Left renal cortex interstitium (tissue), 4 donors: ENCODE measurements around the gene CHGA. TPM values are rescaled to one million over a fixed set of nuclear protein-coding genes. Genes with fewer than 3 reads are reported as not detected.

ENCODE experiments used
- DNase-seq, 4 donors: peaks; one replicate each; pipeline ENCODE4 v3.0.0-alpha.2; 2013; ENCODE audit warnings: low read depth in 4 of 4, low spot score in 2 of 4, missing footprints in 1 of 4
- polyA plus RNA-seq, 4 donors: library from polyadenylated mRNA; unstranded; fragments of 120-200 nt; gene quantifications; one replicate each; pipeline ENCODE4 v1.2.1, GENCODE V29; 2013; ENCODE audit not compliant: insufficient read length in 4 of 4

Gene CHGA
- polyA plus RNA-seq, 4 donors, result 0.14 to 1.1 (median 0.38) TPM

DNA sequence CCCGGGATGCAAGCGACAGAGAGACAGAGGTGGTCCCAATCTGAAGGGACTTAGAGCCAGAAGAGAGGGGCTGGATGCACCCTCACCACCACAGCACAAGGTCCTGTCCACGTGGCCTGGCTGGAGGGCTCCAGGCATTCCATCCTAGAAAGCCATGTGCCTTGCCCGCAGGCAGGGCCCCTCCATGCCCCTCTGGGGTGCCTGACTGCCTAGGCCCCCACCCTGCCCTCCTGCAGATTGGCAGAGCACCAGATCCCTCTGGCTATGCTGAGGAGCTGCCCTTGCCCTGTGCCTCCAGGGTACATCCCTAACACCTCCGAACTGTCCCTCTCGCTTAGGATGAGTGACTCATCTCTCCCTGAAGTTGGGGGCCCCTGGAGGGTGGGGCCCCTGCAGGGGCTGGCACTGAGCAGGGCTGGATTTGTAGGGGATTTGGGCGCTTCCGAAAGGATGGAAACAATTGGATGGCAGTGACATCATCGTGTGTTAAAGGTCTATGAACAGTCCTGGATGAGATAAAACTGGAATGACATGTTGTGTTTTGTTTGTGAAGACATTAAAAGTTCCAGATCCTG, 50.9 kb downstream of the CHGA start:
- no peak for DNase-seq

DNA sequence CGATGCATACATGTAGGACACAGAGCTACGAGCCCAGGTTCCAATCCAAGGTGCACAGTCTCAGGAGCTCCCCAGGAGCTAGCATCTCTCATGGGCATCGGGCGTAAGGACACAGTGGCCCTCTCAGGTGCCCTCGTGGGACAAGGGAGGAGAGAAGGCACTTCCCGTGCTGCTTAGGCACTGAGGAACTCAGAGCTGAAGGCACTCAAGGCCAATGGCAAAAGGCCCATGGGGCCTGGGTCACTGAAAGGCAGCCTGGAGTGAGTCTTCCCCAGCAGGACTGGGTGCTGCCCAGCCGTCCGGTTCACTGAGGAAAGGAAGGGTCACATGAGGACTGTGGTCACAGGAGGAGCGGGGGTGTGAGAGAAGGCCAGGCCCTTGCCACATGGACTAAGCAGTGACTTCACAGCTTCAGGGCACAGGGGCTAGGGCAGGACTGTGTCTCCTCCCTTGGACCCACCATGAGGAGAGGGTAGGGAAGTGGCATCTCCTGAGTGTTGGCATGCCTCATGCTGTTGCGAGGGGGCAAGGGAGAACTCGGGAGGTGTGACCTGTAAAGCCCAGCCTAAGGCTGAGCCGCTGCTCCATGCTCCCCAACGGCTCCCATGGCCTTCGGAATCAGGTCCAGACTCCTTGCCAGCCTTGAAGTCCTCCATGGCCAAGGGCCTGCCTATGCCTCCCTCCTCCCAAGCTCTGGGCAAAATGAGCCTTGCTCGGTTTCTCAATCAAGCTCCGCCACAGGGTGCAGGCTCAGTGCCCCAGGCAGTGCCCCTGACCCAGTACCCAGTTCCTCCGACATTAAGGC, 51.8 kb downstream of the CHGA start:
- DNase-seq, result no peak

GRCh38 chr14:92976268-92976667, 53.3 kb downstream of the CHGA start:
- DNase-seq, result no peak

DNA sequence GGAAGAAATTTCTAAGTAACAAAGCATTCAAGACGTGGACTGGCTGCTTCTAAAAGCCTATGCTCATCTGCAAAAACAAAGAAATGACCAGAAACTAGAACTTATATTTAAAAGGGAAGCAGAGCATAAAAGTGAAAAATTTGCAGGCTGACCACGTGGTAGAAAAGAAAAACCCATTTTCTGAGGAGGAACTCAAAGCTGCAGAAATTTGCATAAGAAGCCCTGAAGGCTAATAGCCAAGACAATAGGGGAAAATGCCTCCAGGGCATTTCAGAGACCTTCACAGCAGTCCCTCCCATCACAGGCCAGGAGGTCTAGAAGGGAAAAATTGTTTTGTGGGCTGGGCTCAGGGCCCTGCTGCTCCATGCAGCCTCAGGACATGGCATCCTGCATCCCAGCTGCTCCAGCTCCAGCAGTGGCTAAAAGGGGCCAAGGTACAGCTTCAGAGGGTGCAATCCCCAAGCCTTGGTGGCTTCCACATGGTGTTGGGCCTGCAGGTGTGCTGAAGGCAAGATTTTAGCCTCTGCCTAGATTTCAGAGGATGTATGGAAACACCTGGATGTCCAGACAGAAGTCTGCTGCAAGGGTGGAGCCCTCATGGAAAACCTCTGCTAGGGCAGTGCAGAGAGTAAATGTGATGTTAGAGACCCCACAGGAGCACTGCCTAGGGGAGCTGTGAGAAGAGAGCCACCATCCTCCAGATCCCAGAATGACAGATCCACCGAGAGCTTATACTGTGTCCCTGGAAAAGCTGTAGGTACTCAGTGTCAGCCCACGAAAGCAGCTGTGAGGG, 55.5 kb downstream of the CHGA start:
- DNase-seq, result no peak

DNA sequence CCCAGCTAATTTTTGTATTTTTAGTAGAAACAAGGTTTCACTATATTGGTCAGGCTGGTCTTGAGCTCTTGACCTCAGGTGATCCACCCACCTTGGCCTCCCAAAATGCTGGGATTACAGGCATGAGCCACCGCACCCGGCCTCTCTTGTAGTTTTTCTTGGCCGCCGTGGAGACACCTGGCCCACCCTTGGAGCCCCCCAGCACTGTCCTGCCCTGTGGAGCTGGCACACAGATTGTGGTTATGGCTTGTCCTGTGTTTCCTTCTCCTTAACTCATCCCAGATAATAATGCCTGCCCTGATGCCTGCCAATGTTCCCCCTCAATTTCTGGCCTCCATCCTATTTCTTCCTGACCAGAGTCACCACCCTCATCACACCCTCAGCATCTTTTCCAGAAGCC, 57.9 kb downstream of the CHGA start:
- DNase-seq, result no peak

- DNase-seq, result no peak
Observed at GRCh38 chr14:92981726-92982125, 58.8 kb downstream of the CHGA start.

DNA sequence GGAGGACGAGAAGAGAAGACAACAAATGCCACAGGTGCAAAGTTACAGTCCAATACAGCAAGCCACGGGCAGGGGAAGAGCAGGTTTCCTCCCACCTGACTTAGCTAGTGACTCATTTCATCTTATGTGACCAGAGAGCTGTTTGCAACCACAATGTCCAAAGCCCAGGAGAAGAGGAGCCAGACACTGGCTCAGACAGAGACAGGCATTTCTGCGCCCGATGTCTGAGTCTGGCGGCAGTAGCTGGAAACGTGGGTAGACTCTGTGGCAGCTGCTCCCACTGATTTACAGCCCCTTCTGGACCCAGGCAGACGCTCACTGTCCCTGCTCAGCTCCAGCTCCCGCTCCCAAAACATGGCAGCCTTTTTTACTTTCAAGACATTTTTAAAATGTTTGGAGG, 60.0 kb downstream of the CHGA start:
- no peak for DNase-seq

- DNase-seq, result no peak
Observed at GRCh38 chr14:92984082-92984788, 61.3 kb downstream of the CHGA start.

Other genes with a start within 250 kb of the CHGA start
- 100 to 1,000 TPM; 117 to 139 (median 127) TPM for gene LGMN, start 174.5 kb upstream of the CHGA start, polyA plus RNA-seq
- 10 to 100 TPM; 35.3 to 51.4 (median 42.1) TPM for gene GOLGA5, start 128.8 kb upstream of the CHGA start, polyA plus RNA-seq
- gene ITPK1, start 192.8 kb downstream of the CHGA start, polyA plus RNA-seq, result 10 to 100 TPM; 26.9 to 36.1 (median 34.2) TPM